ENCODE data around the gene SDK1.

The SDK1 gene

DNA sequence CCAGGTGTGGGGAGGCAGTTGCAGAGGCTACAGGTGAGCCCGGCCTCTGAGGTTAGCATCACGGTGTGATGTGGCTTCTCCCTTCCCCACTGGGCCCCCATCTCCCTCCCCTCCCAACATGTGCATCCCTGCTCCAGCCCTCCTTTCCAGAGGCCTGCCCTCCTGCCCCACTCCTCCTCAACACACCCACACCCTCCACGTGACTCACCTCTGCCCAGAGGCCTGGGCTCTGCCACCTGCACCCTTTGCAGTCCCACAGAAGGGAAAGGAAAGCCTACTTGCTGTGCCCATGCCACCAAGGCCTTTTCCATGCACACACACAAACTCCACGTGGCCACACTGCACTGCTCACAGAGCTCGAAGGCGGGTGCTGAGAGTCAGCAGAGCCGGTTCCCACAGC lies 880.4 kb downstream of the SDK1 start:
- TF ChIP-seq, protein P1, sequence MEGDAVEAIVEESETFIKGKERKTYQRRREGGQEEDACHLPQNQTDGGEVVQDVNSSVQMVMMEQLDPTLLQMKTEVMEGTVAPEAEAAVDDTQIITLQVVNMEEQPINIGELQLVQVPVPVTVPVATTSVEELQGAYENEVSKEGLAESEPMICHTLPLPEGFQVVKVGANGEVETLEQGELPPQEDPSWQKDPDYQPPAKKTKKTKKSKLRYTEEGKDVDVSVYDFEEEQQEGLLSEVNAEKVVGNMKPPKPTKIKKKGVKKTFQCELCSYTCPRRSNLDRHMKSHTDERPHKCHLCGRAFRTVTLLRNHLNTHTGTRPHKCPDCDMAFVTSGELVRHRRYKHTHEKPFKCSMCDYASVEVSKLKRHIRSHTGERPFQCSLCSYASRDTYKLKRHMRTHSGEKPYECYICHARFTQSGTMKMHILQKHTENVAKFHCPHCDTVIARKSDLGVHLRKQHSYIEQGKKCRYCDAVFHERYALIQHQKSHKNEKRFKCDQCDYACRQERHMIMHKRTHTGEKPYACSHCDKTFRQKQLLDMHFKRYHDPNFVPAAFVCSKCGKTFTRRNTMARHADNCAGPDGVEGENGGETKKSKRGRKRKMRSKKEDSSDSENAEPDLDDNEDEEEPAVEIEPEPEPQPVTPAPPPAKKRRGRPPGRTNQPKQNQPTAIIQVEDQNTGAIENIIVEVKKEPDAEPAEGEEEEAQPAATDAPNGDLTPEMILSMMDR (conservative IDR thresholded peaks at IDR 0.05; ENCODE audit: low read length), result no peak
- DNase-seq (ENCODE audit: low read depth), result no peak
- no peak overlapping the region for H3K4me3 ChIP-seq (ENCODE audit: low read length)

DNA sequence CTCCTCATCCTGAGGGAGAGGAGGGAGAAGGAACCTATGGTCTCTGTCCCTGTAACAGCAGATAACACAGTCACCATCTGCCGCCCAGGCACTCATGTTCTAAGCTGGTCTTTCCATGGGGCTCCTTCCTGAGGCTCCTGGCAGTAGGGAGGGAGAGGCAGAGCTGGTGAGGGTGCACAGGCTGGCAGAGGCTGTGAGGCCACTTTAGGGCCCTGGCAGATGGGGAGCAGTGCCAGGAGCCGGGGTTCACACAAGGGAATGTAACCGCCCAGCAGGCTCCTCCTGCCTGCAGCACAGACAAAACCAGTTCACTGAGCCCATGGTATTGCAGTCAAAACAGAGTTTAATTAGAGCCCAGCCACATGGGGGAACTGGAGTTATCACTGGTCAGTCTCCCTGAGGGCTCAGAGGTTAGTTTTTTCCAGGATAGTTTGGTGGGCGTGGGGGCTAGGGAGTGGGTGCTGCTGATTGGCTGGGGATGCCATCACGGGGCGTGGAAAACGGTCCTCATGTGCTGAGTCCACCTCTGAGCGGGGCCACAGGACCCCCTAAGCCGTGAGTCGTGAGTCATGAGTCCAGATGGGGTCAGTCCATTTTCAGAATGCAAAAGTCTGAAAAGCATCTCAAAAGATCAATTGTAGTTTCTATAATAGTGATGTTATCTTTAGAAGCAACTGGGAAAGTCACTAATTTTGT lies 881.7 kb downstream of the SDK1 start:
- H3K4me3 ChIP-seq (ENCODE audit: low read length), result no peak overlapping the region
- TF ChIP-seq, protein P1 (conservative IDR thresholded peaks at IDR 0.05; ENCODE audit: low read length), result no peak
- DNase-seq (ENCODE audit: low read depth), result no peak

DNA sequence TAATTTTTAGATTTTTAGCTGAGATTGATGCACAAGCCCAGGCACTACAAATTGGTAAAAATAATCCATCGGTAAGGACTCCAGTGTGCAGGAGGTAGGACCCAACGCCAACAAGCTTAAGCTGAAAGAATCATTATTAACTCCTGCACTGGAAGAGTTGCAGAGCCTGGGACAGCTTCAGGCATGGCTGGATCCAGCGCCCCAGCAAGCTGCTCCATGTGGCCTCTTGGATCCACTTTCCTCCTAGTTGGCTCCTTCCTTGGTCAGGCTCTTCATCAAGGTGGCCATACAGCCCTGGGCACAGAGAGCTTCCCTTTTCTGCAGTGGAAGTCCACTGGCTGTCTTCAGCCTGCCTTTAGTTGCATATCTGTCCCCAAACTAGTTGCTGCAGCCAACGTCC lies 883.6 kb downstream of the SDK1 start:
- no peak for DNase-seq (ENCODE audit: low read depth)
- TF ChIP-seq, protein P1 (conservative IDR thresholded peaks at IDR 0.05; ENCODE audit: low read length), result no peak
- H3K4me3 ChIP-seq (ENCODE audit: low read length), result no peak overlapping the region

DNA sequence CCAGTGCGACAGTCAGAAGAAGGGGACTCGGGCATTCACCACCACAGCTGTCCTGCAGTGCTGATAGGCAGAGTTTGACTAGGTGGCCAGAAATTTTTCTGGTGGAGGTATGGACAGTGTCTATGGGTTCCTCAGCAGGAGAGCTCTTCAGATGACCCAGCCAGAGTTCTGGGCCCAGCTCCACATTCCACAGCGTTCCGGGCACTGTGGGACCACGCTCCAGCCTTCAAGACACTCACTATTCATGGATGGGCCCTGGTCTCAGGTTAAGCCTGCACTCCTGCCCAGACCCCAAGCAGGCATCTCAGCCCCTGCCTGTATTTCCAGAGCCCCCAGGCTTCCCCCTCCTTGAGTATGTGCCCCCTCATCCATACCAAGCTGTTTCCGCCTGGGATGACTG lies 884.1 kb downstream of the SDK1 start:
- H3K4me3 ChIP-seq (ENCODE audit: low read length), result no peak overlapping the region
- TF ChIP-seq, protein P1 (conservative IDR thresholded peaks at IDR 0.05; ENCODE audit: low read length), result no peak
- no peak for DNase-seq (ENCODE audit: low read depth)

DNA sequence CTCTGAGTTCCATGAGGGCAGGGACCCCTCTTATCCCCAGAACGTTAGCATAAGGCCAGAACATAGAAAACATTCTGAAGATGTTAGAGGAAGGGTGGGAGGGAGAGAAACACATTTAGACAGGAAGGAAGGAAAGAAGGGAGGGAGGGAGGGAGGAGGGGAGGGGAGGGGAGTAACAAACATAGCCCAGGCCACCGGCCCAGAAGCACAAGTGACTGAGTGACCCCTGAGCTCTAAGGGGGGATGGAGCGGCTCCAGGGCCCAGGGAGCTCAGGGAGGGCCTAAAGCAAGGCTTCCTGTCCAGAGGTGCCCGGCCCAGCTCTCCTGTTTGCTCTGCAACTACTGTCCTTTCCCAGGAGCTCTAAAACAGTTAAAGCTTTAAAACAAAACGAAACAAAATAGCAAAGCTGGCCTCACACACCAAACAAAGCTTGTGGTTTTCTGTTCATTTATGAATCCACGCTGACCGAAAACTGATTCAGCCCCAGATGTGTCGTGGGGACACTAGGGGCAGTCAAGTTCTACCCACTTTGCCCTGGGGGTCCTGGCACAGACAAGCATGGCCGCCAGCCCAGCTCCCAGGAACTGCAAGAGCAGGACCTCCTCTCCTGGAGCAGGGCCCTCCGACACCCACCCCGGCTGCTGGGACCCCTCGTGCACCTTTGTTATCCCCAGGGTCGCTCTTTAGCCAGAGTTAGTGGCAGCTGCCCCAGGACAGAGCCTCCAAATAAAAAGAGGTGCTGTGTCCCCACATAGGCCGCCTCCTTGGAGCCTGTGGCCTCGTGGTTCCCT lies 884.9 kb downstream of the SDK1 start:
- no peak overlapping the region for H3K4me3 ChIP-seq (ENCODE audit: low read length)
- TF ChIP-seq, protein P1 (conservative IDR thresholded peaks at IDR 0.05; ENCODE audit: low read length), result no peak
- DNase-seq (ENCODE audit: low read depth), result no peak

DNA sequence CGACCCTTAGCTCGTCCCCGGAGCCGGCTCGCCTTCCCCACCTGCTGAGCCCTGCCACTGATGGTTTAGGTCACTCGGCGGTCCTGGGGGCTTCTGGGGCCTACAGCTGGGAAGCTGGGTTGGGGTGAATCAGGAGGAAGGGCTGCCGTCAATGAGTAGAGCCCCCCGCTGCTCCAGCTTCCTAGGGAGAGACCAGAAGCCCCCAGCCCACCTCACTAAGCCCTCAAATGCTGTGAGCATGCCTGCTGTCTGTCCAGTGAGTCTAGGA lies 885.4 kb downstream of the SDK1 start:
- TF ChIP-seq, protein P1 (conservative IDR thresholded peaks at IDR 0.05; ENCODE audit: low read length), result no peak
- no peak for DNase-seq (ENCODE audit: low read depth)
- H3K4me3 ChIP-seq (ENCODE audit: low read length), result no peak overlapping the region

DNA sequence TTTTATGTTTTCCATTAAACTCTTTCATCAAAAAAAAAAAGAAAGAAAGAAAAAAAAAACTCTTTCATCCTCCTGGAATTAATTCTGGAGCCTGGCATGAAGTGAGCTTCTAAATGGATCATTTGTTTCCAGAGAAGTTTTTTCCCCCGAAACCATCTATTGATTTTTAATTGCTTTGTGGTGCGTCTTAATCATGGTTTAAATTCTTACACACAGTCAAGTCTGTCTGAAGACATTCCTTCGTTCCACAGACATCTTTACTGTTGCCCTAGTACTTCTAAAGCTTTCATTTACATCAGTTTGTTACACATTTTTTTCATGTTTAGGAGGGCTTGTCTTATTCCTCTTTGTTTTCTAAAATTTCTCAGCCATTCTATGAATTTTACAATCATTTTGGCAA lies 887.6 kb downstream of the SDK1 start:
- TF ChIP-seq, protein P1 (conservative IDR thresholded peaks at IDR 0.05; ENCODE audit: low read length), result no peak
- no peak for DNase-seq (ENCODE audit: low read depth)
- no peak overlapping the region for H3K4me3 ChIP-seq (ENCODE audit: low read length)

All from AG10803 (cell line).